Stimulated activated CD4-positive, alpha-beta T cell treated with anti-CD3 and anti-CD28 coated beads, TNF-alpha, amount 100 ng/mL, for 1 hour (primary cell): ENCODE measurements around the gene ATR.
A peak's percentile ranks its signal among the peaks of the same experiment; 100 is the strongest.
"Not testable (repeated sequence)": the region's sequence is repeated elsewhere in the genome, so short reads cannot be mapped to it uniquely, and the experiment has no call there.

ENCODE experiments used
- DNase-seq, 3 donors: peaks; one replicate each; pipeline ENCODE4 v3.0.0-alpha.2; 2020; ENCODE audit warnings: low read depth in 3 of 3, low spot score in 1 of 3

The ATR gene

GRCh38 chr3:142450881-142451280 is 127.7 kb downstream of the ATR start:
- DNase-seq, result no peak

- DNase-seq, result no peak
These were observed 128.3 kb downstream of the ATR start for GRCh38 chr3:142450189-142450588.

GRCh38 chr3:142447852-142448823 is 130.4 kb downstream of the ATR start, which contains the start of gene XRN1:
Gene XRN1 (minus strand): TSS chr3:142448037. CDS start chr3:142447944, 93 bp downstream.
- peak; percentile 79 to 91 (median 85) for DNase-seq

- DNase-seq, result peak in 1 of 3 donors; percentile 16
These were observed 131.2 kb downstream of the ATR start for GRCh38 chr3:142447301-142447851.

- DNase-seq, result no peak
These were observed 132.7 kb downstream of the ATR start for GRCh38 chr3:142445816-142446254.

- no peak for DNase-seq
These were observed 134.2 kb downstream of the ATR start for GRCh38 chr3:142444343-142444742.

GRCh38 chr3:142443060-142443459 is 135.5 kb downstream of the ATR start:
- not testable (repeated sequence) for DNase-seq

GRCh38 chr3:142439499-142440220 is 138.9 kb downstream of the ATR start:
- DNase-seq, result not testable (repeated sequence)

- not testable (repeated sequence) for DNase-seq
These were observed 140.4 kb downstream of the ATR start for GRCh38 chr3:142438096-142438495.

- DNase-seq, result no peak
These were observed 141.5 kb downstream of the ATR start for GRCh38 chr3:142436951-142437585.

- DNase-seq, result no peak
These were observed 144.0 kb downstream of the ATR start for GRCh38 chr3:142434503-142434902.

GRCh38 chr3:142433110-142433509 is 145.4 kb downstream of the ATR start:
- DNase-seq, result no peak

GRCh38 chr3:142429582-142429981 is 149.0 kb downstream of the ATR start:
- DNase-seq, result no peak

GRCh38 chr3:142424754-142425153 is 153.8 kb downstream of the ATR start:
- no peak for DNase-seq

- no peak for DNase-seq
These were observed 159.5 kb downstream of the ATR start for GRCh38 chr3:142418926-142419592.

- DNase-seq, result no peak
These were observed 161.2 kb downstream of the ATR start for GRCh38 chr3:142417302-142417701.

GRCh38 chr3:142400537-142400936 is 178.0 kb downstream of the ATR start:
- not testable (repeated sequence) for DNase-seq
